ENCODE measurements around the gene MALRD1.
"Not testable (repeated sequence)": the region's sequence is repeated elsewhere in the genome, so short reads cannot be mapped to it uniquely, and the experiment has no call there.

GRCh38 chr10:19510005-19510732 is 461.6 kb downstream of the MALRD1 start:
- TF ChIP-seq CTCF, POLR2A (IDR thresholded peaks at IDR 0.05): not testable (repeated sequence)

Measured in lower leg skin (tissue), 3 donors.